Neural cell (in vitro differentiated cells): ENCODE data around the gene APOBEC3A.
"Not testable (repeated sequence)": the region's sequence is repeated elsewhere in the genome, so short reads cannot be mapped to it uniquely, and the experiment has no call there.

Source experiments
- EP300 ChIP-seq: fragments of 450-650 bp; conservative IDR thresholded peaks from 2 replicates; pipeline ENCODE4 v1.6.1; 2014; ENCODE audit warnings: antibody characterized with exemption, mild to moderate bottlenecking, moderate library complexity; ENCODE audit not compliant: poor library complexity, severe bottlenecking
- EZH2 ChIP-seq: fragments of 200-600, 300-800 bp; shearing (Covaris generic), sonication (generic); IDR thresholded peaks from 2 replicates; pipeline ENCODE4 v1.6.1; 2014; ENCODE audit warnings: antibody characterized with exemption, low read length, borderline replicate concordance, mild to moderate bottlenecking; ENCODE audit not compliant: insufficient read depth, poor library complexity, severe bottlenecking

- TF ChIP-seq EZH2, EP300: not testable (repeated sequence)
Observed at GRCh38 chr22:38958651-38958943, 1.2 kb downstream of the APOBEC3A start.
